Hindlimb muscle (tissue), 1 donor: ENCODE results near the gene LPGAT1. TPM values are rescaled to one million over a fixed set of nuclear protein-coding genes. Genes with fewer than 3 reads are reported as not detected.

Experiments
- DNase-seq: peaks from one replicate; pipeline ENCODE4 v3.0.0-alpha.2; 2013
- polyA plus RNA-seq: library from polyadenylated mRNA; unstranded; fragments of 120-200 nt; gene quantifications from one replicate; pipeline ENCODE4 v1.2.1, GENCODE V29; 2013; ENCODE audit not compliant: insufficient read length

LPGAT1 gene
- polyA plus RNA-seq, 1 donor, result 14.7 TPM

DNA sequence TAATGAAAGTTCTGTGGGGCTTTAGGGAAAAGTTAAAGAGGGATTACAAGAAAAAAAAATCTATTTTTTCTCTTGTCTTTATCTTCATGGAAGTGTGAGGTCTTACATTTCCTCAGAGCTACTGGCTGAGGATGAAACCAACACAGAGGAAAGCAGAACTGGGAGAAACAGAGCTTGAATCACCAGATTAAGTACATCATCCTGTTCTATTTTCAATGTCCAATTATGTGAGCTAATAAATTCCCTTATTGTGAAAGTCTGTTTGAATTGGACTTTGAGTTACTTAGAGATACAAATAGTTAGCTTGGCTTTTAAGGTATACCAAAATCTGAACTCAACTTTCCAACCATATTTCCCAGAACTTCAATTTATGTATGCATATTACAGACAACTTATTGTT is 69.2 kb downstream of the LPGAT1 start:
- no peak for DNase-seq

- DNase-seq, result no peak
Measured at GRCh38 chr1:211756471-211757020, 74.0 kb downstream of the LPGAT1 start.

GRCh38 chr1:211753649-211754251 is 76.8 kb downstream of the LPGAT1 start:
- no peak for DNase-seq

DNA sequence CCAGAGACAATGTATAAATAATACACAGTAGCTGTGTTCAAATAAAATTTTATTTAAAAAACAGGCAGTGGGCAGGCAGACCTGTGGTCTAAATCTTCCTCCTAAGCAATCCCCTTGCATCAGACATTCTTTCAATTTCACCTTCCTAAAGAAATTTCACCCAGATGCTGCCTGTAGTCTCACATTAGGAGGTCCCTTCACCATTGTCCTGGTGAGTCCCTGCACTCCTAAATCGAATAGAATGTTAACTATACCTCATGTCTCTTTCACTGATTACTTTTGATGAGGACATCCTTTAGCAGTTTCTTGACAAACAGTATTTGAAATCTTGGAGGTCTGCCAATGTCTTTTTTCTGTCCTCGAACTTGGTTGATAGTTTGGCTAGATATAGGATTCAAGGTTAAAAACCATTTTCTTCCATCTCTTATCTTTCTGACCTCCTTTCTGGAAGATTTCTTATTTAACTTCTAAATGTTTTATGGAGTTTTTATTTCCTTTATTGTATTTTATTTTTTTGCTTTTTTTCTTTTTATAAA is 77.5 kb downstream of the LPGAT1 start:
- DNase-seq, result no peak

- DNase-seq, result no peak
Measured at GRCh38 chr1:211752317-211752716, 78.2 kb downstream of the LPGAT1 start.

GRCh38 chr1:211751438-211751837 is 79.1 kb downstream of the LPGAT1 start:
- no peak for DNase-seq

GRCh38 chr1:211750599-211750998 is 80.0 kb downstream of the LPGAT1 start:
- DNase-seq, result no peak

DNA sequence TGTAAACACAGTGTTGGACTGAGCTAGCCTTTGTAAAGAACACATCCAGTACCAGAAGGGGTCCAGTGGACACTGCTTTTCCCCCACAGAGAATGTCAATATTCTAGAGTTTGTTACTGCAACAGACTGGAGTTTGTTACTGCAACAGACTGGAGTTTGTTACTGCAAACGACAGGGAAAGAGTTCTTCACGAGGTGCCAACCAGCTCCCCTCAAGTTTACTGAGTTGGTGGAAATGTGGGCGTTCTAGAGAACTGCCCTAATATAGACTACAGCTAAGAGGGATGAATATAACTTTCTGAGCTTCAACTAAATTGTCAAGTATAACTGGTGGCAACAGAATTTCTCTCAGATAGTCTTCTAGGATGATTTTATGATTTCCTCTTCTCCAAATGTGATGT is 81.3 kb downstream of the LPGAT1 start:
- no peak for DNase-seq

DNA sequence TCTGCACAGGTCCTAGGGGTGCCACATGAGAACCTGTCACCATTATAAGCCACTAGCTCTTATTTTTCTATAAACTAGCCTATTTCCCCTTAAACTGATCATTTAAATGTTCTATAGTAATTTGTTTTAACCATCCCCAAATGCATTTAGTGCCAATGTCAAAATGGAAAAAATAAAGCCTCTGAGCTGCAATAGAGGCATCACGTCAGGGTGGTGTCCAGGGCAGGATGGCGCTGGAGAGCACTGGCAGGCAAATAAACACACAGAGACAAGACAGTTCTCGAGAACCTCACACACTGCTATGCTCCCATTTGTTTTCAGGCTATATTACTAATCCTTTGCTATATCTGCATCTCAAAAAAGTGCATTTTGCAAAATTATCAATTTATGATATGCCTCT is 81.8 kb downstream of the LPGAT1 start:
- DNase-seq, result no peak

DNA sequence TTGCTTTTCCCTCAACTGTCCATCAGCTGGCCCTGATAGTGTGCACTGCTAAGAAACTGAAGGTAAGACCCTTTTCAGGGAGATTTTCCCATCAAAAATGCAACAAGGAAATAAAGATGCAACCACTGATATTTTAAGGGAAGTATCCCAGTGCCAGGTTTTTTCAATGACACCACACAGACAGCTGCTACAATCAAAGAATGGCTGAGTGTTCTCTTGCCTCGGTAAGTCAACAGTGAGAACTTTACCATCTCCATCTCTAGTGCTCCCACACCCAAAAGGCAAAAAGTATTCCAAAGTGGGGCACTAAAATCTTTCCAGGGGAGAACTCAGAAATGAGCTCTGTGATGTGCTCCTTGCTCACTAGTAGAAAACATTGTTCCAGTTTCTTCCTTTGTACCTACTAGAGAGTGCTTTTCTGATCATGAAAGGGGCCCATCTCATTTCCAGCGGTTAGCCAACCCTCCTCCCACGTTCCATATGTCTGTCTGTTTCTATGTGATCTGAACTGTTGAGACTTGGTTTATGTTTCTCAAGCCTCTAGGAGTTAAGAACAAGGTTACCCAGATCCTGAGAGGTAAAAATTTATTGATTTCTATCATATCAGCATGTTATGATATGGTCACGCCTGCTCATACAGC is 87.6 kb downstream of the LPGAT1 start:
- DNase-seq, result no peak

DNA sequence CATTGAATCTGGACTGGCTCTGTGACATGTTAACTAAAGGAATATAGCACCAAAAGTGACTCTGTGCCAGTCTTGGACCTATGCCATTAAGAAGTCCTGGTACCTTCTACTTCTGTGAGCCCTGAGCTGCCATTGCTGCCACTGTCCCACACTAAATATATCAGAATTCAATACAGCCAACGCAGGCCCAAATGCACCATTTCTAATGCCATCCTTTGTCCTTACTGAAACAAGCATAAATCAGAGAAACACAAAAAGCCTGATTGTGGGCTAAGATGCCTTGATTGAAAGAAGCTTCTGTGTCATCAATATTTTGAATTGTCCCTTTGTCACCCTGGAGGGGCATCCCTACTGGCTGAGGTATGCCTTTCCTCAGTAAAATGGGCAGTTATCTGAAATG is 88.3 kb downstream of the LPGAT1 start:
- no peak for DNase-seq

DNA sequence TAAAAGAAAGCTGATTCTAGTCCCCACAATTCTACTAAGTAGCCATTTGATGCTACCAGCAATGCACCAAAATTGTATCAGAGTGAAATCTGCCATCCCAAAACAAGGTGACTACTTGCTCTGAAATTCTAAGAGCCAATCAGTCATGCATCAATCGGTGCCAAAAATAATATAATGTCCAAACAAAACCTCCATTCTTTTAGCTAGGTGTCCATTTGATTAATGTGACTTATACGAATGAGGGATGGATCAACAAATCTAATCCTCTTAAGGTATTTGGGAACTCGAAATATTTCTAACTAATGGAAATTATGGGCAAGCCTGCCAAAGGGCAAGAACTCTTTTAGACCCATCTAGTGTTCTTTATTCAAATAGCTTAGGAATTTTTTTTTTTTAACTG is 88.8 kb downstream of the LPGAT1 start:
- DNase-seq, result no peak

DNA sequence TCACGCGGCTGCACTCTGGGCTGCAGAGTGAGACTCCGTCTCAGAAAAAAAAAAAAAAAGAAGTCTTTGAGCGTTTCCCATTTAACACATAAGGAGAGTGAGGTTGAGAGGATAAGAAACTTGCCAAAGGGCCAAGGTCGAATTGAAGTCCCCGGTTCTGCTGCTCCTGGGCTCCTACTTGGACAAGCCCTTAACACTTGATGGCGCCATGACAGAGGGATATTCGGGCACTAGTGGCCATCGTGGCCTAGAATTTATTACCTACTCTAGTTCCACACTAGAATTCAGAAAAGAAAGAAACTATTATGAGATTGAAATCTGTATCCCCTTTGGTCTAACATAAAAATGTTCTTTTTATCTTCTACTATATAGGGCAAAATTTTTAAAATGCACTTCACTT is 89.4 kb downstream of the LPGAT1 start:
- DNase-seq, result no peak

DNA sequence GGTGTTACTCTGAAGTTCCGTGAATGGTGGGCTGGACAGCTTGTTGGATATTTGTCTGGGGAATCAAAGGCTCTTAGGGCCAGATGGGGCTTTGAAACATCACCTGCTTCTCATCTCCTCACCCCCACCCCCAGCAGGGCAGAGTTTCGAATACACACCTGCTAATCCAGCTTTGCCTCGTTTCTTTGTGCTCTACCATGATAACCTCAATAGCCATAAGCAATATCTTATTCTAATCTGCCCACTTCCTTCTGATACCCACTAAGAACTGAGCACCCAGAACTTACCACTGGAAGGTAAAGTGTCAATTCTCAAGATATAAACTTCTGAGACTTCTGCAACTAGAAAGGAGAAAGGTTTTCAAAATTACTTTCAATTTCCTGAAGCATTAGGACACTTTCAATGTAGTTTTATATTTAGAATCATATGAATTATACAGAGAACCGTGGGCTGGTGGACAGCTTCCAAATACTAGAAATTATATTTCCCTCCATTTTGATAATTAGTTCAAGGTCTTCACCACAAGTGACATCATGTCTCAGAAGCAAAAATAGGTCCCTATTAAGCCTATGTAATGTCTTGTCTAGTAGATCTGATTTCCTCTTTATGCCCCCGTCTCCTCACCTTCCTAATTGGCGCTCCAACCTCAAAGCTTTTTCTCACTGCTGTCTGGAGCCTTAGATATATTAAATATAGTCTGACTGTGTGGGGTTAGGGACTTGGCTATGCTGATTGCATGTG is 90.7 kb downstream of the LPGAT1 start:
- DNase-seq, result no peak

DNA sequence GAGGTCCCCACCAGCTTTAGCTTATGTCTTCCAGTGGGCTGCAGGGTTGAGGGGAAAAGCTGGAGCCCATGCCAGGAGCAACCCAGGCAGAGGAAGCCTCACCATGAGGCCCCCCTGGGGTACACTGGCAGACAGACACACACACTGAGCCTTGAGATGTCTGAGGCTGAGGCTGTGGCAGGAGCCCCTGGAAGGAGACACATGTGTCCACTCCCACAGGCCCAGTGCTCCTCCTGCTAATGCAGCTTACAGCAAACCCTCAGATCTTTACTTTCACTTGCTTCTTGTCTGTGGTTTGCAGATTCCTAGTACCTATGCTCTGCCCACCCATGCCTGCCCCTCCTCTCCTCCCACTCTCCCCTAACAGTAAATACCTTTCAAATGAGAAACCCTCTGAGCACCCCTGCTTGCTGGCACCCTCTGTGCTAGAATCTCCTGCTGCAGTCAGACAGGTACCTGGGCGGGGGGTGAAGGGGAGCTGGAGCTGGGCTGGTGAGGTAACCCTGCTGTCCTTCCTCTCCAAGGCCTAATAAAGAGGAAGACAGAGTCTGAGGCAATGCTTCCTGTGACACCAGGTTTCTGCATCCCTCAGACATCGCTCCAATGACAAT is 91.8 kb downstream of the LPGAT1 start:
- DNase-seq, result no peak

DNA sequence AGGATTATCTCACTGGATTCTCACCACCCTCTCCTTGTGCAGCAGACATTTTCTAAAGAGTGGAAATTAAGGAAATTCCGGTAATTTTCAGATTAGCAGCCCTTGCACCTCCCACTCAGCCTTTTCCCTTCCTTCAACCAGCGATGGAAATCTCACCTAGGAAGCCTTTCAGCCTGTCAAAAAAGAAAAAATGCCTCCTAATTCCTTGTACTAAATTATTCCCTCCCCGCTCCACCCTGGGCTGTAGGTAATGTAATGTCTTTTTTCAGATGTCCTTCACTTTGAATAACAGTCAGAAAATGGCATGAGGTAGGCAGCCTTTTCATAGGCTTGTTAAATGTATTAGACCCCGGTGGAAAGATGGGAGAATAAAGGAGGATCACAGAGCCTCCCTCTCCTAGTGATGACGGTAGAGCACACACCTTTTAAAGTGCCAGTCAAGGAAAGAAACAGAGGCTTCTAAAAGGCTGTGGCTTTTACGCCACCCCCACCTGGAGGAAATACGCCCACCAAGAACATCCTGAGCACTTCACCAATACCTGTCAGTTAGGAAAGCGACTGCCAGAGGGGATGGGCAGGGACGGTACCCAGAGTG is 92.4 kb downstream of the LPGAT1 start:
- no peak for DNase-seq

DNA sequence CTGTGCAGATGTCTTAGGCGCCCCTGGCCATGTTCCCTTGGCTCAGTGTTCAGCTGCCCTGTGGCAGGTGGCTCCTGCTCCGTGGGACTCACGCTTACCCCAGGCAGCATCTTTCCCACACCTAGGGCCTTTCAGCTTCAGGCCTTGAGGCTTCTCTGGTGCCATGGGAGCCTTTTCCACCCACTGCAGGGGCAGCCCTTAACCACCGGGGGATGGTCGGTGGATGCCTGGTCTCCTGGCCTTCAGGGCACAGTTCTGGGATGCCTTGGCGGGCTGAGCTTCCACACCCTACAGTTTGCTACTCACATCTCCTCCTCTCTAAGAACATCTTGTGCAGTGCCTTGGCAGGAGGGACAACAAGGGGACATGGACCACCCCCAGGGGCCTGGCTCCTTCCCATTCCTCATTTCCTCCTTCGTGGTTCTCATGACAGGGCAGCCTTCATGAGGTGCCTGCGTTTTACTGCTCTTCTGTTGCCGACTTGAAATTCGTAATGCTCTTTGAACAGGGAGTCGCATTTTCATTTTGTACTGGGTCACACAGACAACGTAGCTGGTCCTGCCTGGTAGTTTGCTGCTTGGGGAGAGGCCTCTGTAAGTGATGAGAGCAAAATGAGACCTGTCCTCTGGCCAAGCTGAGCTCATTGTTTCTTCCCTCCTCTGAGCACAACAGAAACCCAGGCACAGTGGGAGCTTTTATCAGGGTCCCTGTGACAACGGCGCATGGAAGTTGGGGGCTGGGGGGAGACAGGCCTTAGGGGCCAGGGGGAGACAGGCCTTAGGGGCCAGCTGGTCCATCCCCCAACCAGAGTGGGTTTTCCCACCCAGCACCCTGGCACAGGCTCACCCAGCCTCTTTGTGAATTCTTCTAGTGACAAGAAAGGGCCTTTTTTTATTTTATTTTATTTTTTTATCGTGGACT is 93.2 kb downstream of the LPGAT1 start:
- no peak for DNase-seq

- no peak for DNase-seq
Measured at GRCh38 chr1:211736351-211736915, 94.1 kb downstream of the LPGAT1 start.

DNA sequence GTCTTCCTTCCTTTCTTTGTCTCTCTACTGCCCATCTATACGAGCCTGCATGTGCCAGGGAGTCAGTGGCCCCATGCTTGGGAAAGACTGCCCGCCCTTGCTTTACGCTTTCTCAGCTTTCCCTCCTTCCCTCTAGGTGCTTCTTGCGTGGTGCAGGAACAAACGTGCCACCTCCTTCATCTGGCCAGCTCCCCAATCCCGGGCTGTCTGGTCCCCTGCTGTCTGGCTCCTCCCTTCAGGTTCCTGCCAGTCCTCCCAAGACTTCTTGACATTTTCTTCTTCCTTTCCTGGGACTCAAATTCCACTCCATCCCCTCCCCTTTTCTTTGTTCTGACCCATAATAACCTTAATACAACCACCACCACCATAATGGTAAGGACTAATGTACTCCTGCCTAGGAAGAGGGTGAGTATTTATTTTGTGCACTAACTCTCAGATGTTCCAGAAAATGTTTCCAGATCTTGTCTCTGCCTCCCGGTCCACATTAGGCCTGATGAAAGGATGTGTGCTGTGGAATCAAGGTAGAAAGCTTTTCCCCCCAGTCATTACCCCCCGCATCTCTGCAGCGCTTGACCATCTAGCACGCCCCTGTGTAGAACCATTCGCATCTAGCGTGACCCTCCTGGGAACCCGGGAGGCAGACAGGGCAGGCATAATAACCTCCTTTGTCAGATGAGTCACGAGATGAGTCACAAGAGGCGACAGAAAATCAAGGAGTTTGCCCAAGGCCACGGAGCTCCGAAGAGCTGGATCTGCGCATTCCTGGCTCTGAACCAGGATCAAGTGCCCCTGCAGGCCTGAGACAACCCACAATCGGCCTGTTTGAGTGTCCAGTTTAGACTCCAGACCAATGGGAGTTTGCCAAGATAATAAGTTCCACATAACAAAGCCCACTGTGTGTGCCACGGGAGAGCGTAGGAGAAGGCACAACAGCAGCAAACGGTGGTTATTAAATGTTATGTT is 95.1 kb downstream of the LPGAT1 start:
- no peak for DNase-seq

- no peak for DNase-seq
Measured at GRCh38 chr1:211734791-211735190, 95.8 kb downstream of the LPGAT1 start.
